SK-N-SH (cell line): ENCODE data around the gene CEL.

Experiments
- CTCF ChIP-seq: fragments of 200-600 bp; sonication (generic); IDR thresholded peaks from 2 replicates; pipeline ENCODE4 v1.6.1; 2017; ENCODE audit warnings: antibody characterized with exemption, mild to moderate bottlenecking, moderate library complexity
- NFIC ChIP-seq: IDR thresholded peaks from 2 replicates; pipeline ENCODE4 v1.4.0; 2012; ENCODE audit warnings: borderline replicate concordance
- POLR2AphosphoS5 ChIP-seq: IDR thresholded peaks from 2 replicates; pipeline ENCODE4 v1.6.1; 2012; ENCODE audit warnings: low read depth, low read length
- REST ChIP-seq: IDR thresholded peaks from 2 replicates; pipeline ENCODE4 v1.6.1; 2012; ENCODE audit warnings: mild to moderate bottlenecking, low read depth, low read length, moderate library complexity
- RFX5 ChIP-seq: IDR thresholded peaks from 2 replicates; pipeline ENCODE4 v1.6.1; 2012; ENCODE audit warnings: mild to moderate bottlenecking, improper control_type of control experiment, low read length
- YY1 ChIP-seq: IDR thresholded peaks from 2 replicates; pipeline ENCODE4 v1.4.0; 2012; ENCODE audit warnings: low read depth, mild to moderate bottlenecking

- TF ChIP-seq YY1 (no peak), CTCF (no peak), REST (no peak), NFIC (no peak), RFX5 (no peak), POLR2AphosphoS5 (no peak)
These were observed 51.6 kb downstream of the CEL start for GRCh38 chr9:133113163-133113948.
